ENCODE measurements around the gene DNAJB13. TPM values are rescaled to one million over a fixed set of nuclear protein-coding genes. Genes with fewer than 3 reads are reported as not detected.

Gene DNAJB13
- total RNA-seq, 2 experiments from 2014 or later = 0.29 TPM; not detected in 1

DNA sequence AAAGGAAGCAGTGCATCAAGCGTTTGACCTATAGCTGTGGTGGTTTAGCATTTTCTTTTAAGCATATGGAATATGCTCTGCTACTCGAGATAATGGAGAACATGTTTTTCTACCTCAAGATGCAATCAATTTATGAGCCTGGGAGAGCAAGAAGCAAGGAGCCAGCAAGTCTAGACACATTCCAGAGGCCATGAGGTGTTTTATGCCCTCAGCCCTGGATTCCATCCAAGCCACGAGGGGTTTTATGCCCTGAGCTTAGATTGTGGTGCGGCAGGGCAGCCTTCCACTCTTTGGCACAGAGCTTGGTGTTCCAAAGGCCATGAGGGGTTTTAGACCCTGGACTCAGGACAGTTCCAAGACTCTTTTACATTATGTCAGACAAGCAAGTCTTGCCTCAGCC is 11.7 kb upstream of the DNAJB13 start:
- Histone ChIP-seq H3K4me3 (ENCODE audit: low read depth, low read length, poor library complexity, severe bottlenecking) (no peak overlapping the region), H2AFZ (ENCODE audit: low read length) (no peak overlapping the region), H4K20me1 (ENCODE audit: insufficient read depth, low read length) (no peaks in the 10 kb centered on the region), H3K4me1 (ENCODE audit: insufficient read depth, low read length, poor library complexity, severe bottlenecking) (no peaks in the 10 kb centered on the region), H3K27ac (ENCODE audit: low read depth, low read length, poor library complexity, severe bottlenecking) (no peak overlapping the region), H3K9me3 (ENCODE audit: low read length) (0 out of 2 replicates have a peak, but pooled peaks cover 5% of the 10 kb centered on the region), H3K9me2 (ENCODE audit: insufficient read depth, low read length) (no peaks in the 10 kb centered on the region), H3K4me2 (ENCODE audit: low read length) (no peak overlapping the region), H3K36me3 (ENCODE audit: insufficient read depth, low read length) (peaks cover 9% of the 10 kb centered on the region; the same call in 1 of the 2 replicates), H3K79me2 (ENCODE audit: insufficient read depth, low read depth, low read length) (no peaks in the 10 kb centered on the region)
- ChIA-PET CTCF (ENCODE audit: unreplicated experiment) (no interaction called here), POLR2A (interaction anchor here (1.1 kb wide), 1 partner anchor 18 kb away, joined by 3 read pairs; no protein-coding TSS in a partner anchor)
- no peak for TF ChIP-seq EZH2phosphoT487 (IDR thresholded peaks at IDR 0.05; ENCODE audit: borderline replicate concordance, low read depth, low read length)
- no peak for TF ChIP-seq CTCF (conservative IDR thresholded peaks at IDR 0.05; ENCODE audit: low read length)
- no TSS peak for BruUV-seq (replicated peaks)
- DNase-seq (ENCODE audit: low spot score) = no peak
- intact Hi-C loops (cut with micrococcal nuclease; ENCODE audit: unreplicated experiment) = no loop called here

DNA sequence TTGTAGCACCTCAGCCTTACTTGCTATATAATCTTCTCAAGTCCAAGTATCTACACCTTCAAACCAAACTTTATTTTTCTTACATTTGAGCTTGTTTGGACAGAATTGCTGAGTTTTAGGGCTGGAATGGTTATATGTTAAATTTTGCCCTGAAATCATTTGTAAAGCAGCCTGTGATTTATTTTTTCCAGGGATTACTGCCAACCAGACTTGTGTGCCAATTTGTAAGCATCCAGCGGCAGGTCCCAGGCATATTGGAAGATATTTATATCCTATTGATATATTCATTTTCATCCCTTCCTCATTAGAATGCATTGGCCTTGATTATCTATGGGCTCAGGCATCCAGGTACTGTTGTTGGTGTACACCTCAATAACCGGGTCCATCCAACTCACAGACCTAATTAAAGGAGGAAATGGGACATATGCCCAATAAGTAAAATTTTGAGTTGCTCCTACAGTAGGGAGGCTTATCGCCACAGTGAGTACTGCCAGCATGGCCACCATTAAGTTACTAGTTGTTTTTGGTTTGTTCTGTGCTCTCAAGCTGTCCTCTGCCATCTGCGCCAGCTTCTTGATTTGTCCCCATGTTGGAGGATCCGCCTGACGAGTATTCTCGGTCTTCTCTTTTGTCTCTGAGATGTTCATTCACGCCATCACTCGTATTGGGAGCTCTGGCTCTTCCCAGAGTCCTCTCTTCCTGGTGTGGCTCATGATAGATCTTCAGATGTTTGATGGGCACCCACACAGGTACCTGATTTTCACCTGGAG is 9.8 kb upstream of the DNAJB13 start:
- ChIA-PET CTCF (ENCODE audit: unreplicated experiment) (no interaction called here), POLR2A (interaction anchor here (0.7 kb wide), 2 partner anchors 54 to 301 kb away, joined by 3 read pairs; no protein-coding TSS in a partner anchor)
- H2AFZ ChIP-seq (ENCODE audit: low read length) = no peak overlapping the region
- no peak for TF ChIP-seq EZH2phosphoT487 (IDR thresholded peaks at IDR 0.05; ENCODE audit: borderline replicate concordance, low read depth, low read length)
- no peak for TF ChIP-seq CTCF (conservative IDR thresholded peaks at IDR 0.05; ENCODE audit: low read length)
- no peaks in the 10 kb centered on the region for H4K20me1 ChIP-seq (ENCODE audit: insufficient read depth, low read length)
- intact Hi-C loops (cut with micrococcal nuclease; ENCODE audit: unreplicated experiment) = no loop called here
- H3K9me2 ChIP-seq (ENCODE audit: insufficient read depth, low read length) = no peaks in the 10 kb centered on the region
- H3K4me1 ChIP-seq (ENCODE audit: insufficient read depth, low read length, poor library complexity, severe bottlenecking) = no peaks in the 10 kb centered on the region
- H3K79me2 ChIP-seq (ENCODE audit: insufficient read depth, low read depth, low read length) = no peaks in the 10 kb centered on the region
- H3K9me3 ChIP-seq (ENCODE audit: low read length) = 0 out of 2 replicates have a peak, but pooled peaks cover 5% of the 10 kb centered on the region
- DNase-seq (ENCODE audit: low spot score) = no peak
- no peaks in the 10 kb centered on the region for H3K36me3 ChIP-seq (ENCODE audit: insufficient read depth, low read length)
- H3K4me2 ChIP-seq (ENCODE audit: low read length) = no peak overlapping the region
- no peak overlapping the region for H3K27ac ChIP-seq (ENCODE audit: low read depth, low read length, poor library complexity, severe bottlenecking)
- no peak overlapping the region for H3K4me3 ChIP-seq (ENCODE audit: low read depth, low read length, poor library complexity, severe bottlenecking)
- no TSS peak for BruUV-seq (replicated peaks)

DNA sequence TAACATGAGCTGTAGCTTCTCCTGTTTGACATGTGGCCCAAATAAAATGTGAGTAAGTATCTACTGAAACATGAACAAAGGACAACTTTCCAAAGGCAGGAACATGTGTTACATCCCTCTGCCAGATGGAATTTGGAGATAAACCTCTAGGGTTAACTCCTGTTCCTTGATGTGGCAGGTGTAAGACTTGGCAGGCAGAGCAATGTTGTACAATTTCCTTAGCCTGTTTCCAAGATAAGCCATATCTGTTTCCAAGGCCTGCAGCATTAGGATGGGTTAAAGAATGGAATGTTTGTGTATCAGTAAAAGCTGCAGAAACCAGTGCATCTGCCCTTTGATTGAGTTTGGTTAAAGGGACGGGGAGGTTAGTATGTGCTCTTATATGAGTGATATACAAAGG is 8.8 kb upstream of the DNAJB13 start:
- H3K9me3 ChIP-seq (ENCODE audit: low read length) = 0 out of 2 replicates have a peak, but pooled peaks cover 5% of the 10 kb centered on the region

More for the DNA sequence above, 8.8 kb upstream of the DNAJB13 start:
- CTCF ChIA-PET (ENCODE audit: unreplicated experiment) = no interaction called here
- H3K4me2 ChIP-seq (ENCODE audit: low read length) = no peak overlapping the region
- H3K9me2 ChIP-seq (ENCODE audit: insufficient read depth, low read length) = no peaks in the 10 kb centered on the region
- POLR2A ChIA-PET = interaction anchor here (0.5 to 0.6 kb wide), 4 partner anchors 157 to 535 kb away, joined by 3 to 9 read pairs (median 6); no protein-coding TSS in a partner anchor
- H4K20me1 ChIP-seq (ENCODE audit: insufficient read depth, low read length) = no peaks in the 10 kb centered on the region
- no peak overlapping the region for H3K27ac ChIP-seq (ENCODE audit: low read depth, low read length, poor library complexity, severe bottlenecking)
- intact Hi-C loops (cut with micrococcal nuclease; ENCODE audit: unreplicated experiment) = no loop called here
- no peaks in the 10 kb centered on the region for H3K79me2 ChIP-seq (ENCODE audit: insufficient read depth, low read depth, low read length)
- no peaks in the 10 kb centered on the region for H3K36me3 ChIP-seq (ENCODE audit: insufficient read depth, low read length)
- TF ChIP-seq CTCF (conservative IDR thresholded peaks at IDR 0.05; ENCODE audit: low read length) (no peak), EZH2phosphoT487 (IDR thresholded peaks at IDR 0.05; ENCODE audit: borderline replicate concordance, low read depth, low read length) (no peak)
- DNase-seq (ENCODE audit: low spot score) = no peak
- no peaks in the 10 kb centered on the region for H3K4me1 ChIP-seq (ENCODE audit: insufficient read depth, low read length, poor library complexity, severe bottlenecking)
- no peak overlapping the region for H2AFZ ChIP-seq (ENCODE audit: low read length)
- no peak overlapping the region for H3K4me3 ChIP-seq (ENCODE audit: low read depth, low read length, poor library complexity, severe bottlenecking)
- BruUV-seq (replicated peaks) = no TSS peak
